WTC11 (cell line): ENCODE results near the gene DYNLL2. TPM values are rescaled to one million over a fixed set of nuclear protein-coding genes. Genes with fewer than 3 reads are reported as not detected.

ENCODE experiments used
- ATAC-seq: fragments of 200-7000 bp; cut with Tn5 transposase; 2 replicates; pipeline ENCODE4 v1.10.0; 2021; ENCODE audit warnings: mild to moderate bottlenecking, moderate library complexity
- CTCF ChIA-PET: fragments of 300-600 bp; sonication (Branson Sonifier 250); formaldehyde crosslinking; loops from one replicate; lab custom pipeline; 2021; ENCODE audit warnings: antibody characterized with exemption; lab: Charles Lee
- POLR2A ChIA-PET: fragments of 350-600 bp; sonication (Branson Sonifier 250); formaldehyde crosslinking; loops from one replicate; lab custom pipeline; 2021; ENCODE audit warnings: antibody characterized with exemption; lab: Charles Lee
- DNase-seq: peaks from one replicate; pipeline ENCODE4 v3.0.0; 2021; ENCODE audit warnings: low spot score
- H3K27ac Mint-ChIP-seq: 2 replicates; pipeline ENCODE4 v1.8.0; 2021; ENCODE audit warnings: mixed read lengths
- H3K27me3 Mint-ChIP-seq: 2 replicates; pipeline ENCODE4 v1.8.0; 2021; ENCODE audit warnings: low read depth, mild to moderate bottlenecking, moderate library complexity, mixed read lengths
- H3K36me3 Mint-ChIP-seq: 2 replicates; pipeline ENCODE4 v1.8.0; 2021; ENCODE audit warnings: mixed read lengths
- H3K4me1 Mint-ChIP-seq: 2 replicates; pipeline ENCODE4 v1.8.0; 2022; ENCODE audit warnings: mixed read lengths
- H3K4me3 Mint-ChIP-seq: 2 replicates; pipeline ENCODE4 v1.8.0; 2021; ENCODE audit warnings: mild to moderate bottlenecking, moderate library complexity, mixed read lengths
- H3K9me3 Mint-ChIP-seq: 2 replicates; pipeline ENCODE4 v1.8.0; 2021; ENCODE audit warnings: mixed read lengths
- EMX1 ChIP-seq: fragments of 250-450 bp; sonication (Bioruptor Pico); IDR thresholded peaks from 2 replicates; pipeline ENCODE4 v1.8.0; 2021; ENCODE audit warnings: mild to moderate bottlenecking
- ETV6 ChIP-seq: sonication (generic); formaldehyde crosslinking; IDR thresholded peaks from 2 replicates; pipeline ENCODE4 v1.8.1; 2022; ENCODE audit warnings: mild to moderate bottlenecking, missing genetic modification reagents
- GABPB1 ChIP-seq: sonication (generic); formaldehyde crosslinking; IDR thresholded peaks from 2 replicates; pipeline ENCODE4 v1.8.1; 2023; ENCODE audit warnings: mild to moderate bottlenecking, missing genetic modification reagents
- GRHL2 ChIP-seq: fragments of 250-450 bp; sonication (Bioruptor Pico); IDR thresholded peaks from 2 replicates; pipeline ENCODE4 v1.8.0; 2022; ENCODE audit warnings: mild to moderate bottlenecking, moderate library complexity; ENCODE audit not compliant: insufficient replicate concordance, severe bottlenecking
- GTF2I ChIP-seq: fragments of 250-450 bp; sonication (Bioruptor Pico); conservative IDR thresholded peaks from 2 replicates; pipeline ENCODE4 v1.4.0; 2021; ENCODE audit warnings: mild to moderate bottlenecking
- SOX15 ChIP-seq: fragments of 250-450 bp; sonication (Bioruptor Pico); IDR thresholded peaks from 2 replicates; pipeline ENCODE4 v1.9.0; 2021; ENCODE audit warnings: mild to moderate bottlenecking
- ZNF121 ChIP-seq: sonication (generic); formaldehyde crosslinking; IDR thresholded peaks from 2 replicates; pipeline ENCODE4 v1.8.0; 2023; ENCODE audit warnings: missing genetic modification reagents
- ZNF416 ChIP-seq: fragments of 250-450 bp; sonication (Bioruptor Pico); IDR thresholded peaks from 2 replicates; pipeline ENCODE4 v1.9.0; 2021; ENCODE audit warnings: mild to moderate bottlenecking, inconsistent platforms
- ZNF423 ChIP-seq: fragments of 250-450 bp; sonication (Bioruptor Pico); IDR thresholded peaks from 2 replicates; pipeline ENCODE4 v2.1.2; 2022; ENCODE audit warnings: mild to moderate bottlenecking, moderate library complexity
- total RNA-seq: library from RNA; stranded (reverse); gene quantifications from 3 replicates; pipeline ENCODE4 v1.2.3, GENCODE V29; 2021
- TF ChIP-seq, protein P1 (sequence below): sonication (generic); formaldehyde crosslinking; IDR thresholded peaks from 2 replicates; pipeline ENCODE4 v1.8.1; 2022; ENCODE audit warnings: low read depth, mild to moderate bottlenecking, moderate library complexity, missing genetic modification reagents, borderline replicate concordance
- TF ChIP-seq, protein P2 (sequence below): sonication (generic); formaldehyde crosslinking; IDR thresholded peaks from 2 replicates; pipeline ENCODE4 v1.8.1; 2023; ENCODE audit warnings: mild to moderate bottlenecking, moderate library complexity, missing genetic modification reagents
- TF ChIP-seq, protein P3 (sequence below): sonication (generic); formaldehyde crosslinking; IDR thresholded peaks from 2 replicates; pipeline ENCODE4 v1.8.1; 2022; ENCODE audit warnings: mild to moderate bottlenecking, missing genetic modification reagents, moderate library complexity, borderline replicate concordance
- TF ChIP-seq, protein P4 (sequence below): fragments of 250-450 bp; sonication (Bioruptor Pico); IDR thresholded peaks from 2 replicates; pipeline ENCODE4 v2.1.2; 2022; ENCODE audit warnings: mild to moderate bottlenecking, moderate library complexity
- TF ChIP-seq, protein P5 (sequence below): sonication (generic); formaldehyde crosslinking; IDR thresholded peaks from 2 replicates; pipeline ENCODE4 v1.8.0; 2023; ENCODE audit warnings: mild to moderate bottlenecking, missing genetic modification reagents
- TF ChIP-seq, protein P6 (sequence below): sonication (generic); formaldehyde crosslinking; IDR thresholded peaks from 2 replicates; pipeline ENCODE4 v1.8.1; 2023; ENCODE audit warnings: mild to moderate bottlenecking, missing genetic modification reagents, borderline replicate concordance

The DYNLL2 gene
- total RNA-seq, 1 experiment from 2014 or later: 34.6 TPM

DNA sequence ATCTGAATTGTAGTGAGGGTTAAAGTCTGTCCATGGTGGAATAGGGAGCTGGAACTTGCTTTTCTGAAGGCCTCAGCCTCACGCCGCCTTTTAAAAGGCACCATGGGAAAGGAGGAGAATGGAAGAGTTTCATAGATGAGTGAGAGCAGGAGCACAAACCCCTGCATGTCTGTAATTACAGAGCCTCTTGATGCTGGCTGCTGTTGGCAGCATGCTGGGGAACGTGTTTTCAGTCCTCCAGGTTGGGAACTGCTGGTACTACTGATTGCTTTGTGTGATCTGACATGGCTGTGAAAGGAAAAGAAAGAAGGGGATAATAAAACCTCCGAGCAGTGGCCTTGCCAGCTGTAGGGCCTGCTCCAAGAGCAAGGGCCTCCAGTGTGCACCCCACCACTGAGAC lies 16.8 kb upstream of the DYNLL2 start:
- TF ChIP-seq, protein P1, sequence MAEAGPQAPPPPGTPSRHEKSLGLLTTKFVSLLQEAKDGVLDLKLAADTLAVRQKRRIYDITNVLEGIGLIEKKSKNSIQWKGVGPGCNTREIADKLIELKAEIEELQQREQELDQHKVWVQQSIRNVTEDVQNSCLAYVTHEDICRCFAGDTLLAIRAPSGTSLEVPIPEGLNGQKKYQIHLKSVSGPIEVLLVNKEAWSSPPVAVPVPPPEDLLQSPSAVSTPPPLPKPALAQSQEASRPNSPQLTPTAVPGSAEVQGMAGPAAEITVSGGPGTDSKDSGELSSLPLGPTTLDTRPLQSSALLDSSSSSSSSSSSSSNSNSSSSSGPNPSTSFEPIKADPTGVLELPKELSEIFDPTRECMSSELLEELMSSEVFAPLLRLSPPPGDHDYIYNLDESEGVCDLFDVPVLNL: no peak
- TF ChIP-seq GRHL2 (CRISPR knock-in tag) (no peak), GTF2I (CRISPR knock-in tag) (no peak), ETV6 (no peak), ZNF423 (CRISPR knock-in tag) (no peak), ZNF416 (no peak), GABPB1 (no peak), SOX15 (CRISPR knock-in tag) (no peak), ZNF121 (CRISPR knock-in tag) (no peak), EMX1 (CRISPR knock-in tag) (no peak)
- TF ChIP-seq, protein P2, sequence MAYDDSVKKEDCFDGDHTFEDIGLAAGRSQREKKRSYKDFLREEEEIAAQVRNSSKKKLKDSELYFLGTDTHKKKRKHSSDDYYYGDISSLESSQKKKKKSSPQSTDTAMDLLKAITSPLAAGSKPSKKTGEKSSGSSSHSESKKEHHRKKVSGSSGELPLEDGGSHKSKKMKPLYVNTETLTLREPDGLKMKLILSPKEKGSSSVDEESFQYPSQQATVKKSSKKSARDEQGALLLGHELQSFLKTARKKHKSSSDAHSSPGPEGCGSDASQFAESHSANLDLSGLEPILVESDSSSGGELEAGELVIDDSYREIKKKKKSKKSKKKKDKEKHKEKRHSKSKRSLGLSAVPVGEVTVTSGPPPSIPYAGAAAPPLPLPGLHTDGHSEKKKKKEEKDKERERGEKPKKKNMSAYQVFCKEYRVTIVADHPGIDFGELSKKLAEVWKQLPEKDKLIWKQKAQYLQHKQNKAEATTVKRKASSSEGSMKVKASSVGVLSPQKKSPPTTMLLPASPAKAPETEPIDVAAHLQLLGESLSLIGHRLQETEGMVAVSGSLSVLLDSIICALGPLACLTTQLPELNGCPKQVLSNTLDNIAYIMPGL (CRISPR knock-in tag): no peak
- TF ChIP-seq, protein P3, sequence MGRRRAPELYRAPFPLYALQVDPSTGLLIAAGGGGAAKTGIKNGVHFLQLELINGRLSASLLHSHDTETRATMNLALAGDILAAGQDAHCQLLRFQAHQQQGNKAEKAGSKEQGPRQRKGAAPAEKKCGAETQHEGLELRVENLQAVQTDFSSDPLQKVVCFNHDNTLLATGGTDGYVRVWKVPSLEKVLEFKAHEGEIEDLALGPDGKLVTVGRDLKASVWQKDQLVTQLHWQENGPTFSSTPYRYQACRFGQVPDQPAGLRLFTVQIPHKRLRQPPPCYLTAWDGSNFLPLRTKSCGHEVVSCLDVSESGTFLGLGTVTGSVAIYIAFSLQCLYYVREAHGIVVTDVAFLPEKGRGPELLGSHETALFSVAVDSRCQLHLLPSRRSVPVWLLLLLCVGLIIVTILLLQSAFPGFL (CRISPR knock-in tag): no peak
- TF ChIP-seq, protein P4, sequence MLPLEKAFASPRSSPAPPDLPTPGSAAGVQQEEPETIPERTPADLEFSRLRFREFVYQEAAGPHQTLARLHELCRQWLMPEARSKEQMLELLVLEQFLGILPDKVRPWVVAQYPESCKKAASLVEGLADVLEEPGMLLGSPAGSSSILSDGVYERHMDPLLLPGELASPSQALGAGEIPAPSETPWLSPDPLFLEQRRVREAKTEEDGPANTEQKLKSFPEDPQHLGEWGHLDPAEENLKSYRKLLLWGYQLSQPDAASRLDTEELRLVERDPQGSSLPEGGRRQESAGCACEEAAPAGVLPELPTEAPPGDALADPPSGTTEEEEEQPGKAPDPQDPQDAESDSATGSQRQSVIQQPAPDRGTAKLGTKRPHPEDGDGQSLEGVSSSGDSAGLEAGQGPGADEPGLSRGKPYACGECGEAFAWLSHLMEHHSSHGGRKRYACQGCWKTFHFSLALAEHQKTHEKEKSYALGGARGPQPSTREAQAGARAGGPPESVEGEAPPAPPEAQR: no peak
- TF ChIP-seq, protein P5, sequence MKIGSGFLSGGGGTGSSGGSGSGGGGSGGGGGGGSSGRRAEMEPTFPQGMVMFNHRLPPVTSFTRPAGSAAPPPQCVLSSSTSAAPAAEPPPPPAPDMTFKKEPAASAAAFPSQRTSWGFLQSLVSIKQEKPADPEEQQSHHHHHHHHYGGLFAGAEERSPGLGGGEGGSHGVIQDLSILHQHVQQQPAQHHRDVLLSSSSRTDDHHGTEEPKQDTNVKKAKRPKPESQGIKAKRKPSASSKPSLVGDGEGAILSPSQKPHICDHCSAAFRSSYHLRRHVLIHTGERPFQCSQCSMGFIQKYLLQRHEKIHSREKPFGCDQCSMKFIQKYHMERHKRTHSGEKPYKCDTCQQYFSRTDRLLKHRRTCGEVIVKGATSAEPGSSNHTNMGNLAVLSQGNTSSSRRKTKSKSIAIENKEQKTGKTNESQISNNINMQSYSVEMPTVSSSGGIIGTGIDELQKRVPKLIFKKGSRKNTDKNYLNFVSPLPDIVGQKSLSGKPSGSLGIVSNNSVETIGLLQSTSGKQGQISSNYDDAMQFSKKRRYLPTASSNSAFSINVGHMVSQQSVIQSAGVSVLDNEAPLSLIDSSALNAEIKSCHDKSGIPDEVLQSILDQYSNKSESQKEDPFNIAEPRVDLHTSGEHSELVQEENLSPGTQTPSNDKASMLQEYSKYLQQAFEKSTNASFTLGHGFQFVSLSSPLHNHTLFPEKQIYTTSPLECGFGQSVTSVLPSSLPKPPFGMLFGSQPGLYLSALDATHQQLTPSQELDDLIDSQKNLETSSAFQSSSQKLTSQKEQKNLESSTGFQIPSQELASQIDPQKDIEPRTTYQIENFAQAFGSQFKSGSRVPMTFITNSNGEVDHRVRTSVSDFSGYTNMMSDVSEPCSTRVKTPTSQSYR: no peak
- TF ChIP-seq, protein P6, sequence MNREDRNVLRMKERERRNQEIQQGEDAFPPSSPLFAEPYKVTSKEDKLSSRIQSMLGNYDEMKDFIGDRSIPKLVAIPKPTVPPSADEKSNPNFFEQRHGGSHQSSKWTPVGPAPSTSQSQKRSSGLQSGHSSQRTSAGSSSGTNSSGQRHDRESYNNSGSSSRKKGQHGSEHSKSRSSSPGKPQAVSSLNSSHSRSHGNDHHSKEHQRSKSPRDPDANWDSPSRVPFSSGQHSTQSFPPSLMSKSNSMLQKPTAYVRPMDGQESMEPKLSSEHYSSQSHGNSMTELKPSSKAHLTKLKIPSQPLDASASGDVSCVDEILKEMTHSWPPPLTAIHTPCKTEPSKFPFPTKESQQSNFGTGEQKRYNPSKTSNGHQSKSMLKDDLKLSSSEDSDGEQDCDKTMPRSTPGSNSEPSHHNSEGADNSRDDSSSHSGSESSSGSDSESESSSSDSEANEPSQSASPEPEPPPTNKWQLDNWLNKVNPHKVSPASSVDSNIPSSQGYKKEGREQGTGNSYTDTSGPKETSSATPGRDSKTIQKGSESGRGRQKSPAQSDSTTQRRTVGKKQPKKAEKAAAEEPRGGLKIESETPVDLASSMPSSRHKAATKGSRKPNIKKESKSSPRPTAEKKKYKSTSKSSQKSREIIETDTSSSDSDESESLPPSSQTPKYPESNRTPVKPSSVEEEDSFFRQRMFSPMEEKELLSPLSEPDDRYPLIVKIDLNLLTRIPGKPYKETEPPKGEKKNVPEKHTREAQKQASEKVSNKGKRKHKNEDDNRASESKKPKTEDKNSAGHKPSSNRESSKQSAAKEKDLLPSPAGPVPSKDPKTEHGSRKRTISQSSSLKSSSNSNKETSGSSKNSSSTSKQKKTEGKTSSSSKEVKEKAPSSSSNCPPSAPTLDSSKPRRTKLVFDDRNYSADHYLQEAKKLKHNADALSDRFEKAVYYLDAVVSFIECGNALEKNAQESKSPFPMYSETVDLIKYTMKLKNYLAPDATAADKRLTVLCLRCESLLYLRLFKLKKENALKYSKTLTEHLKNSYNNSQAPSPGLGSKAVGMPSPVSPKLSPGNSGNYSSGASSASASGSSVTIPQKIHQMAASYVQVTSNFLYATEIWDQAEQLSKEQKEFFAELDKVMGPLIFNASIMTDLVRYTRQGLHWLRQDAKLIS (CRISPR knock-in tag): no peak
- TF ChIP-seq, all 79 proteins: peak for 0
- H3K4me3 Mint-ChIP-seq: no peak overlapping the region
- peaks cover 23% of the 10 kb centered on the region for H3K27me3 Mint-ChIP-seq
- ChIA-PET CTCF (no interaction called here), POLR2A (no interaction called here)
- DNase-seq: no peak
- H3K27ac Mint-ChIP-seq: no peak overlapping the region
- peaks cover 3% of the 10 kb centered on the region; the same call in 1 of the 2 replicates for H3K9me3 Mint-ChIP-seq
- no peaks in the 10 kb centered on the region for H3K4me1 Mint-ChIP-seq
- H3K36me3 Mint-ChIP-seq: no peaks in the 10 kb centered on the region
- ATAC-seq: no peak
